B cell (primary cell): ENCODE measurements around the gene NBEA.

Experiments used
- EZH2 ChIP-seq: IDR thresholded peaks from 2 replicates; pipeline ENCODE4 v1.6.1; 2012; ENCODE audit warnings: borderline replicate concordance, low read depth, mild to moderate bottlenecking, moderate library complexity, low read length; ENCODE audit not compliant: insufficient read depth, poor library complexity, severe bottlenecking
- TF ChIP-seq, protein P1 (sequence below): fragments of 200-600 bp; IDR thresholded peaks from one replicate; pipeline ENCODE4 v1.8.0; 2022; ENCODE audit warnings: antibody characterized with exemption, mild to moderate bottlenecking

GRCh38 chr13:35255241-35255640, 313.2 kb downstream of the NBEA start:
- TF ChIP-seq, protein P1, sequence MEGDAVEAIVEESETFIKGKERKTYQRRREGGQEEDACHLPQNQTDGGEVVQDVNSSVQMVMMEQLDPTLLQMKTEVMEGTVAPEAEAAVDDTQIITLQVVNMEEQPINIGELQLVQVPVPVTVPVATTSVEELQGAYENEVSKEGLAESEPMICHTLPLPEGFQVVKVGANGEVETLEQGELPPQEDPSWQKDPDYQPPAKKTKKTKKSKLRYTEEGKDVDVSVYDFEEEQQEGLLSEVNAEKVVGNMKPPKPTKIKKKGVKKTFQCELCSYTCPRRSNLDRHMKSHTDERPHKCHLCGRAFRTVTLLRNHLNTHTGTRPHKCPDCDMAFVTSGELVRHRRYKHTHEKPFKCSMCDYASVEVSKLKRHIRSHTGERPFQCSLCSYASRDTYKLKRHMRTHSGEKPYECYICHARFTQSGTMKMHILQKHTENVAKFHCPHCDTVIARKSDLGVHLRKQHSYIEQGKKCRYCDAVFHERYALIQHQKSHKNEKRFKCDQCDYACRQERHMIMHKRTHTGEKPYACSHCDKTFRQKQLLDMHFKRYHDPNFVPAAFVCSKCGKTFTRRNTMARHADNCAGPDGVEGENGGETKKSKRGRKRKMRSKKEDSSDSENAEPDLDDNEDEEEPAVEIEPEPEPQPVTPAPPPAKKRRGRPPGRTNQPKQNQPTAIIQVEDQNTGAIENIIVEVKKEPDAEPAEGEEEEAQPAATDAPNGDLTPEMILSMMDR: no peak
- no peak for TF ChIP-seq EZH2
